ENCODE data around the gene FAF2.
"Not testable (repeated sequence)": the region's sequence is repeated elsewhere in the genome, so short reads cannot be mapped to it uniquely, and the experiment has no call there.

FAF2 gene

DNA sequence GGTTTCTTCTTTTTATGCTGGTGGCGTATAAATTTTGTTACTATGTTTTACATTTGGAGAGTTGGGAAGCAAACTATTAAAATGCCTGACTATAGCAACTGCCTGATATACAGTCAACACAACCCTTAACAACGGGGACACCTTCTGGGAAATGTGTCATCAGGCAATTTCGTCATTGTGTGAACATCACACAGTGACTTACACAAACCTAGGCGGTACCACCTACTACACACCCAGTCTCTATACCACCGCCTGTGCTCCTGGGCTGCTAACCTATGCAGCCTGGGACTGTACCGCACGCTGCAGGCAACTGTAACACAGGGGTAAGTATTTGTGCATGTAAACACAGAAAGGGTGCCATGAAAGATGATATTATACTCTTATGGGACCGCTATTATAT is 99.6 kb downstream of the FAF2 start:
- peak; percentile 37 to 38 for DNase-seq

DNA sequence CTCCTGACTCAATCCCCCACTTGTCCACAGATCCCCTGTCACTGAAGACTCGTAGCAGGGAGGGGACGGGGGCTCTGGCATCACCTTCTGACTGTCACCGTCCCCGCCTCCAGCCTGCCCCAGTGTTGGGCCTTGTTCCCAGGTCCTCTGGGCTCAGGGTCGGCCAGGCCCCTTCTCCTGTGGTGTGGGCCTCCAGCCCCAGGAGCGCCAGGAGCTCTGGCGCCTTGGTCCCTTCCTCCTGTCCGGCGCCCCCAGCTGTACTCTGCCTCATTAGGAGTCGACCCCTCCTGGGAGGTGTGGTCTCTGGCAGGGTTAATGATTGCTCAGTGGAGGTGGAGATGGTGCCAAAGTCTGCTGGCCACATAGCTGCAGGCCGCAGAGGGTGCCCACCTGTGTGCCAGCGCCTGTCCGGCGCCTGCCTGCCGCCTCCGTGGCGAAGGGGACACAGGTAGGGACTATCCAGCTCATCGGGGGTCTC is 100.8 kb downstream of the FAF2 start, which contains the start of gene CDHR2:
CDHR2 (plus strand) TSS at position 376 of the 478 bp plus-strand sequence. CDS start 16,011 bp downstream, outside the sequence.
- no peak for DNase-seq

DNA sequence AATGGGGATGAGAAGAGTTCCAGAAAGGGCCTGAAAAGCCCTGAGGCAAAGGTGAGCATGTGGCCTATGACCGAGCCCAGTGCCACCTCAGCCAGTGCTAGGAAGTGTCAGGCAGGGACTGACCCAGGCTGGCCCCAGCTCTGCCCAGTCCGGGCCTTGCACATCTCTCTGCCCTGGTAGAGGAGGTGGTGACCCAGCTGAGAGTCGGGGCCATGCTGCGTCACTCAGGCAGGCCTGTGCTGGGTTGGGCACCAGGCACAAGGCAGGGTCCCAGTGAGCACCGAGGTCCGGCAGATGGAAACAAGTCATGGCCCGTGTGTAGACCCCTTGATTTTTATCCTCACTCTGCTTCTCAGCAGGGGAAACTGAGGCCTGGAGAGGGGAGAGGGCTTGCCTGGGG is 101.7 kb downstream of the FAF2 start:
- DNase-seq, result no peak

DNA sequence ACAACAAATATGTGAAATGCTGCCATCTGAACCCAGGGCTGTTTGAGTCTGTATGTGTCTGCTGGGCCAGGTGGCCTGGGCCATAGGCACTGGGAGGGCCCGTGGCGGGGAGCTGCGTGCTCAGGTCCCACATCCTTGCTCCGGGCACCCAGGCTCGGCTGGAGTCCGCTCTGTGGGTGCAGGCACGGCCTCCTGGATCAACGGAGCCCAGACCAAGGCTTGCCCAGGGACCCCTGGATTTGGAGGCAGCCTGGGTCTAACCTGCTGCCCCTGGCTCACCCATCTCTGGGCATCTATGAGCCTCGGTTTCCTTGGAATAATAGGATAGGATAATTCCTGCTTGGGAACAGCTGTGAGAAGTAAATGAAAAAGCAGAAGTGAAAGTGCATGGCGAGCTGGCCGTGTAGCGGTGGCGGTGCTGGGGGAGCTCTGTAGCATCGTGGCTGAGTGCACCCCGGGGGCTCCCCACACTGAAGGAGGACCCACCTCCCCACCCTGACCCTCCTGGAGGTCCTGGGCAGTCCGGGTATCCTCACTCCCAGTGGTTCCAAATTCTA is 102.2 kb downstream of the FAF2 start:
- peak; percentile 17 to 24 for DNase-seq

DNA sequence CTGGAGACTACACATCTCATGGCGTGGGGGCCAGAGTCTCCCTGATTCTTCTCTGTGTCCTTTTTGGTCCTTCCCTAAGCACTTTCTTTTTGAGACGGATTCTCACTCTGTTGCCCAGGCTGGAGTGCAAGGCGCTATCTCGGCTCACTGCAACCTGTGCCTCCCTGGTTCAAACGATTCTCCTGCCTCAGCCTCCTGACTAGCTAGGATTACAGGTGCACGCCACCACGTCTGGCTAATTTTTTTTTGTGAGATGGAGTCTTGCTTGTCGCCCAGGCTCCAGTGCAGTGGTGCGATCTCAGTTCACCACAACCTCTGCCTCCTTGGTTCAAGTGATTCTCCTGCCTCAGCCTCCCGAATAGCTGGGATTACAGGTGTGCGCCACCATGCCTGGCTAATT is 102.8 kb downstream of the FAF2 start:
- DNase-seq, result not testable (repeated sequence)

DNA sequence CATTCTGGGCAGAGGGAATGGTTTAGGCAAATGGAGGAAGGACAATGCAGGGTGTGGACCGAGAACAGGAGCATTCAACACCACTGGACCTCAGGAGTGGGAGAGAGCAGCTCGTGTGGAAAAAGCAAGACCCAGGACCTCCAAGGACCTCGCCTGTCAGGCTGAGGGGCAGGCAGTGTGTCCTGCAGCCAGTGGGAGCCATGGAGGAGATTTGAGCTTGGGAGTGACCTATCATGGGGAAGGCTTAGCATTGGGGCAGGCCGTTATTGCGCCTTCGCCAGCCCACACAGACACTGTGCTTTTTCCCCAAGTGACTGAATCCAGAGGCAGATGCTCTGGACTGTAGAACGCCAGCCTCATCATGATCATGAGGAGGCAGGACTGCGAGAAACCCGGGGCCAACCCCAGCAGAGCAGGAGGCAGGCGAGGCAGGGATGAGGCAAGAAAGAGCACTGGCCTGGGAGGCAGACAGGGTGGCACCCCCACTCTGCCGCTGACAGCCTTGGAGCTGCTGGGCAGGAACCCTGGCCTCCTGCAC is 104.2 kb downstream of the FAF2 start:
- no peak for DNase-seq

DNA sequence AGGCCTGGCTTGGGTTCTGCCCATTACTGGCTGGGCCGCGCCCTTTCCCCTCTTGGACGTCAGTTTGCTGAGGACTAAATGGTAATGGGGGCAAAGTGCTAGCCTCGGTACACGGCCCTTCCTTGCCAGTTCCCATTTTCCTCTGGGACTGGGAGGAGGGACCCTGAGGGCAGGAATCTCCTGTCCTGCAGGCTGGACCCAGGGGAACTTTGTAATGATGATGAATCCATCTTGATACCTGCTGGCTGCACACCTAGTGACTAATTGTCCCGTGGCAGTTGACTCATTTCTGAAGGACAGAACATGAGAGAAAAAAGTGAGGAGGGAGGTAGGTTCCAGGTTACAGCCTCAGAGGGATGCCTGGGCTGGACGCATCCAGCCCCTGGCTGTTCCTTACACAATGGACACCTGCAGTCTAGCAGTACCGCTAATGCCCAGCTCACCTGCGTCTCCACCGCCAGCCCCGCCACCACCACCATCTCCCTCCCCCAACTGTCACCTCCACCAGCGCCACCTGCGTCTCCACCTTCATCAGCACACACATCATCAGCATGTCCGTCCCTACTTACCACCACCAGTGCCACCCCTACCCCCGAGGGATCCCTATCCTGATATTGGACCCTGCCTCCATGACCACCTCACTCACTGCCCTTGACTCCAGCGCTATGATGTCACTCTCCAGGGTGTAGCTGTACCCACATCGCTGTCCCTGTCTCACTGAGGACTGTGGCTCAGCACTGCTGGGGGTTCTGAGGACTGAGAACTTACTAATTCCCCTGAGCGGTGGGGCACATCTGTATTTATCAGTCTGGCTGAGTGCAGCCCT is 105.3 kb downstream of the FAF2 start:
- DNase-seq, result no peak

DNA sequence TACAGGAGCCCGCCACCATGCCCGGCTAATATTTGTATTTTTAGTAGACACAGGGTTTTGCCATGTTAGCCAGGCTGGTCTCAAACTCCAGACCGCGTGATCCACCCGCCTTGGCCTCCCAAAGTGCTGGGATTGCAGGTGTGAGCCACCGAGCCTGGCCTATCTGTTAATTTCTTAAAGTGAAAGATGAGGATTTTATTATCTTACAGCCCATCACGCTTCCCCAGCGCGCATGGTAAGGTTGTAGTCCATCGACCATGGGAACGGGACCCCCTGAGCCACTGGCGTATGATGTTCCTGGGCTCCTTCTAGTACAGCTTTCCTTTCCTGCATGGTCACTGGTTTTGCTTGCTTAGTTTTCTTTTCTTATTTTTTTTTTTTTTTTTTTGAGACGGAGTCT is 109.7 kb downstream of the FAF2 start:
- no peak for DNase-seq

Data from inflammatory macrophage (primary cell).